NCI-H526 treated with DMSO at 0.1 percent for 48 hours (cell line): ENCODE results near the gene ROBO1.

Source experiments
- DNase-seq: peaks from one replicate; lab custom pipeline; 2025; lab: John Stamatoyannopoulos, UW

Gene ROBO1

GRCh38 chr3:78621061-78621716 is 1146.6 kb downstream of the ROBO1 start:
- DNase-seq: no peak

DNA sequence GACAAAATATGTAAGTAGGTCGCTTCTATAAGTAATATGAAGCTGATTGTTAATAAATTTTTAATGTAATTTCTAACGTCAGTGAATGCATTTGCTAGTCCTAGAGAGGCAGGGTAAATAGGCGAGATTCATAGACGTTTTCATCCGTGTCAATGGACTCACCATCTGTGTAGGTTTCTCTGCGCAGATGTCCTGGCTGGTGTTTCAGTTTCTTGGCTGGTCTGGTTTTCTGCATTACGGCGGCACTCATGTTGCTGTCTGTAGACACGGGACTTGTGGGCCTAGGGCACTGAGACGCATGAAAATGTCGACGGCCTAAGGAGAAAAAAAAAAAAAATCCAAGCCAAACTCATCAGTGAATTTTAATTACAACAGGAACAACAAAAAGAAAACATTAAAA is 1153.3 kb downstream of the ROBO1 start:
- DNase-seq: no peak

DNA sequence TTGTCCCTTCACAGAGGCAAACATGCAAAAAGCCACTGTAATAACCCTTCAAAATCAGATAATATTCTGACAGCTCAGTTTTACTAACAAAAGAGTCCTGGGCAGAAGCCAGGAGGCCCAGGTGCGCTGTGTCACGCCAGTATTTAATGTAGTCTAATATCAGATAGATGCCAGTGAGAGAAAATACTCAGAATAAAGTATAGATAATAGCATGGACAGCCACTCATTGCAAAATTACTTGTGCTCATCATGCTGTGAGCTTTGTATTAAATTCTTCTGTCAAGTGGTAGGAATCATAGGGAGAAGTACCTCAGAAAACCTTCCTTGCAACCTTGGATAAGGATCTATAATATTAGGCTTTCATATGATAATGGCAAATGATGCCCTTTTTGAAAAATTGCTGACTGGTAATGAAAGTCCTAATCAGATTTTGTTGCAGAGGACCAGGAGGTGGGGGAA is 1154.3 kb downstream of the ROBO1 start:
- DNase-seq: no peak

GRCh38 chr3:78611278-78611677 is 1156.5 kb downstream of the ROBO1 start:
- DNase-seq: no peak

- no peak for DNase-seq
These were observed 1157.2 kb downstream of the ROBO1 start for GRCh38 chr3:78610462-78611125.

DNA sequence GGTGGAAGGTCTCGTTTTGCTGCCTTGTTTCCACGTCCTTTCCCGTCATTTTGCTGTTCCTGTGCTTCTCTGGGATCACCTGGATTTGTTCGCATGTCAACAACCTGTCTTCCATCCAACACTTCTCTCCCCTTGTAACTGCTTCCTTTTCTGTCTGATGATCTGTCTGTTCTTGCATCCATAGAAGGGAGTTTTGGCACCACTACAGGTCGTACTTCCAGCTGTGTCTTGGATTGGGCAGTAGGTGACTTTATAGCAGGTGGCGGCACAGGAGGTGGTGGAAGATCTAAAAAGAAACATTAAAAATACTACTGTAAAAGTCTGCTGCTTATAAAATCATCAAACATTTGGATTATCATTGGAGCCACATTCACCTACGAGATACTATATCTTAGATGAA is 1161.0 kb downstream of the ROBO1 start:
- no peak for DNase-seq

GRCh38 chr3:78605178-78605577 is 1162.6 kb downstream of the ROBO1 start:
- DNase-seq: no peak

DNA sequence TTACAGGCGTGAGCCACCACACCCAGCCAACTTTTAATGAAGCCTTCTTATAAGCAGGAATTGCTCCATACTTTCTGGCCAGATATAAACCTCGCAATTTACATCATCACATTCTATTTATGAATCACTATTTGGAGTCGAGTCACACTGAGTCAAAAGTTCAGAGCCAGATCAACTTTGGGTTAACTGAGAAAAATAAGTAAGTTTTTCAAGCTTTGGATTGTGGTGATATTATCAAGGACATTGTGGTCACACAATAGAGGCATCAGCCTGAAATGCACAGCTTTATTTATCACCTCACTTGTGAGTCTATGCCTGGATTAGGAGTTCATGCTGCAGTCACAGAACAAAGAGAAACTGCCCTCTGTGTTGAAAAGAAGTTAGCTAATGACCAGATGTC is 1163.5 kb downstream of the ROBO1 start:
- DNase-seq: no peak

DNA sequence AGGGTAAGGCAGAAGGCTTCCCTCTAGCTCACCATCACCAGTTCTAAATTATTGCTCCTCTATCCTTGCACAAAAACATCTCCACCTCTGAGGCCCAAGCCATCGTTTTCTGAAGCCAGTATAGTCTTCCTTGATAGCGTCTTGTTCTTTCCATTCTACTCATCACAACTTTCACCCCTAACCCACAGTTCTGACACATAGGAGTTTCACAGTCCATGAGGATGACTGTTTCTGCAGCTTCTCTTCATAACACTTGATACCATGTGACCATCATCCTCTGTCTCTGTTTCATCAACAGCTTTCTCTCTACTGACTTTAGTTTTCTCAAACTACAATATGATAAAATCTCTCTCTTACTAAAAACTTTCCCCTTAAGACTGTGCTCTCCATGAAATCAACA is 1166.5 kb downstream of the ROBO1 start:
- no peak for DNase-seq

DNA sequence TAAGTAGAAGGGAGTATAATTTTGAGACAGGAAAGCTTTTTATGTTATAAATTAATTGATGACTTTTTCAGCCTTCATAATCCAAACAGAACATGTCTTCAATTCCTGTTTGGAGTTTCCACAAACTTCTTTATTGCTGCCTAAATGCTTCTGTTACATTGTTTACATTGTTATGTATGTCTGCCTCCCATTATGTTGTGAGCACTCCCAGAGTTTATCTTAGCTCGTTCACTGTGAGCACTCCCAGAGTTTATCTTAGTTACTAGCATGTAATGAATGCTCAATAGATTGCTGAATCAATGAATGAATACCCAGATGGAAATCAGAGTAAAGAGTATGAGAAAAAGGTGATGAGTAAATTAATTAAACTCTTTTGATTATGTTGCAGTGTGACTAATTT is 1178.0 kb downstream of the ROBO1 start:
- no peak for DNase-seq

GRCh38 chr3:78588906-78589621 is 1178.7 kb downstream of the ROBO1 start:
- DNase-seq: no peak

DNA sequence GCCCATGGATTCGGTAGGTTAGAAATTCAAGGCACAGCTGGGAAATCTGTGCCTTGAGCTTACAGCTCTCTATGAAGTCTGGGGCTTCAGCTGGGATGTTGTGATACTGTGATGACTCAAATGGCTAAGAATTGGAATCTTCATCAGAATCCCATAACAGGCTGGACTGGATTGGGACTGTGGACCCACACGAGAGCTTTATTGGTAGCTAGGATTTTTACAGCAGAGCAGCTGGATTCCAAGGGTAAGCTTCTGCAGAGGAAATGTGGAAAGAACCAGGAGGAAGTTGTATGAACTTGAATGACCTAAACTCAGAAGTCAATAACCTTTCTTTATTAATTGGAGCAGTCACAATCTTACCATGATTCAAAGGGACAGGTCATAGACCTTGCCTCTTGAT is 1187.1 kb downstream of the ROBO1 start:
- DNase-seq: no peak

- DNase-seq: no peak
These were observed 1196.3 kb downstream of the ROBO1 start for GRCh38 chr3:78571486-78571885.

GRCh38 chr3:78570496-78570895 is 1197.3 kb downstream of the ROBO1 start:
- no peak for DNase-seq

GRCh38 chr3:78569804-78570203 is 1198.0 kb downstream of the ROBO1 start:
- DNase-seq: no peak

- DNase-seq: no peak
These were observed 1202.1 kb downstream of the ROBO1 start for GRCh38 chr3:78565712-78566111.

DNA sequence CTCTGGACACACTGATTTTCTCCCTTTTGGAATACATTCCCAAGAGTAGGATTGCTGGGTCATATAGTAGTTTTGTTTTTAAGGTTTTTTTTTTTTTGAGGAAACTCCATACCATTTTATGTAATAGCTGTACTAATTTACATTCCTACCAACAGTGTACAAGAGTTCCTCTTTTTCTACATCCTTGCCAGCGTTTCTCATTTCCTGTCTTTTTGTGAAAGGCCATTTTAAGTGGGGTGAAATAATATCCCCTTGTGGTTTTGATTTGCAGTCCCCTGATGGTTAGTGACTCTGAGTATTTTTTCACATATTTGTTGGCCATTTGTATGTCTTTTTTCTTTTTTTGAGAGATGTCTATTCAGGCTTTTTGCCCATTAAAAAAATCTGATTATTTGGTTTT is 1205.5 kb downstream of the ROBO1 start:
- no peak for DNase-seq
